Loucy (cell line): ENCODE measurements around the gene ZNF124.

Source experiments
- CTCF ChIP-seq: fragments of 200-600 bp; sonication (generic); conservative IDR thresholded peaks from 2 replicates; pipeline ENCODE4 v1.5.1; 2014; ENCODE audit warnings: mild to moderate bottlenecking, antibody characterized with exemption, low read length
- EZH2phosphoT487 ChIP-seq: fragments of 200-600 bp; IDR thresholded peaks from 2 replicates; pipeline ENCODE4 v1.6.1; 2018; ENCODE audit warnings: antibody characterized with exemption, mild to moderate bottlenecking, moderate library complexity, borderline replicate concordance

DNA sequence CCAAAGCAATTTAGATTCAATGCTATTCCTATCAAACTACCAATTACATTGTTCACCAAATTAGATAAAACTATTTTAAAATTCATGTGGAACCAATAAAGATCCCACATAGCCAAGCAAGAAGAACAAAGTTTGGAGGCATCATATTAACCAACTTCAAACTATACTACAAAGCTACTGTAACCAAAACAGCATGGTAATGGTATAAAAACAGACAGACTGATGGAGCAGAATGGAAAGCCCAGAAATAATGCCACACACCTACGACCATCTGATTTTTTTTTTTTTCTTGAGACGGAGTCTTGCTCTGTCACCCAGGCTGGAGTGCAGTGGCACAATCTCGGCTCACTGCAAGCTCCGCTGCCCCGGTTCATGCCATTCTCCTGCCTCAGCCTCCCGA lies 7.1 kb downstream of the ZNF124 start:
- no peak for TF ChIP-seq CTCF
- TF ChIP-seq EZH2phosphoT487, result no peak
